Epithelial cell of proximal tubule (primary cell): ENCODE data around the gene C2CD4C. TPM values are rescaled to one million over a fixed set of nuclear protein-coding genes. Genes with fewer than 3 reads are reported as not detected.
"Not testable (repeated sequence)": the region's sequence is repeated elsewhere in the genome, so short reads cannot be mapped to it uniquely, and the experiment has no call there.

Source experiments
- DNase-seq: peaks from one replicate; pipeline ENCODE4 v3.0.0-alpha.2; 2011; ENCODE audit warnings: low read depth
- H3K4me3 ChIP-seq: 2 replicates; pipeline ENCODE4 v1.5.1; 2011; ENCODE audit warnings: low read depth, mild to moderate bottlenecking, low read length
- CTCF ChIP-seq: conservative IDR thresholded peaks from 2 replicates; pipeline ENCODE4 v1.5.1; 2012; ENCODE audit warnings: low read depth, mild to moderate bottlenecking, low read length
- total RNA-seq: library from RNA; depleted of rRNA; stranded (reverse); fragments of >200 nt; gene quantifications from 2 replicates; pipeline ENCODE4 v1.2.3, GENCODE V29; 2015

The C2CD4C gene
- total RNA-seq, 1 donor from 2014 or later: 0.12 TPM

- DNase-seq: no peak
- H3K4me3 ChIP-seq: no peak overlapping the region
- TF ChIP-seq CTCF: no peak
These were observed 42.7 kb downstream of the C2CD4C start for GRCh38 chr19:366205-366783.

- no peak overlapping the region for H3K4me3 ChIP-seq
- TF ChIP-seq CTCF: no peak
- no peak for DNase-seq
These were observed 44.3 kb downstream of the C2CD4C start for GRCh38 chr19:364496-365287.

- DNase-seq: no peak
- no peak for TF ChIP-seq CTCF
- H3K4me3 ChIP-seq: no peak overlapping the region
These were observed 46.3 kb downstream of the C2CD4C start for GRCh38 chr19:362683-363082.

- no peak for TF ChIP-seq CTCF
- DNase-seq: no peak
- no peak overlapping the region for H3K4me3 ChIP-seq
These were observed 46.8 kb downstream of the C2CD4C start for GRCh38 chr19:362154-362553.

- DNase-seq: no peak
- no peak for TF ChIP-seq CTCF
- no peak overlapping the region for H3K4me3 ChIP-seq
These were observed 49.4 kb downstream of the C2CD4C start for GRCh38 chr19:359653-359925.

GRCh38 chr19:355536-355935, 53.4 kb downstream of the C2CD4C start:
- H3K4me3 ChIP-seq, DNase-seq: not testable (repeated sequence)

Other genes starting within 250 kb of the C2CD4C start
- 45.2 and 51.7 TPM in 2 replicates for gene PLPP2, start 117.7 kb downstream of the C2CD4C start, total RNA-seq
- 12.0 and 21.3 TPM in 2 replicates for gene MIER2, start 64.4 kb downstream of the C2CD4C start, total RNA-seq
- gene SHC2, start 51.9 kb upstream of the C2CD4C start, total RNA-seq: 0.07 and 2.1 TPM in 2 replicates
- 0.17 TPM in 1 of 2 replicates, not detected in the other for gene MADCAM1, start 87.3 kb upstream of the C2CD4C start, total RNA-seq
- 56.4 and 78.1 TPM in 2 replicates for gene TPGS1, start 98.3 kb upstream of the C2CD4C start, total RNA-seq
- 142 and 265 TPM in 2 replicates for gene CDC34, start 122.6 kb upstream of the C2CD4C start, total RNA-seq
- gene GZMM, start 134.9 kb upstream of the C2CD4C start, total RNA-seq: not detected in 2 replicates
- gene BSG, start 163.4 kb upstream of the C2CD4C start, total RNA-seq: 705 and 835 TPM in 2 replicates
- 0.22 TPM in 1 of 2 replicates, not detected in the other for gene HCN2, start 180.7 kb upstream of the C2CD4C start, total RNA-seq
- 37.9 and 60.0 TPM in 2 replicates for gene POLRMT, start 224.4 kb upstream of the C2CD4C start, total RNA-seq
- 0.29 TPM in 1 of 2 replicates, not detected in the other for gene FGF22, start 230.7 kb upstream of the C2CD4C start, total RNA-seq